Muscle of leg (tissue), 11 donors: ENCODE measurements around the gene CPAMD8. TPM values are rescaled to one million over a fixed set of nuclear protein-coding genes. Genes with fewer than 3 reads are reported as not detected.
"Not testable (repeated sequence)": the region's sequence is repeated elsewhere in the genome, so short reads cannot be mapped to it uniquely, and the experiment has no call there.

Source experiments
- DNase-seq: peaks from one replicate; pipeline ENCODE4 v3.0.0; 2013
- H3K27ac ChIP-seq: one replicate; pipeline ENCODE4 v1.5.1; 2013; ENCODE audit warnings: mild to moderate bottlenecking, low read length, control low read depth
- H3K27me3 ChIP-seq: one replicate; pipeline ENCODE4 v1.6.1; 2013; ENCODE audit warnings: low read length; ENCODE audit not compliant: control insufficient read depth, insufficient read depth
- H3K36me3 ChIP-seq: one replicate; pipeline ENCODE4 v1.6.1; 2013; ENCODE audit warnings: low read length; ENCODE audit not compliant: control insufficient read depth, insufficient read depth
- H3K4me1 ChIP-seq: one replicate; pipeline ENCODE4 v1.6.1; 2013; ENCODE audit warnings: low read length; ENCODE audit not compliant: control insufficient read depth, insufficient read depth
- H3K4me3 ChIP-seq: one replicate; pipeline ENCODE4 v1.5.1; 2013; ENCODE audit warnings: low read length, control low read depth
- H3K9me3 ChIP-seq: replicated peaks from 2 replicates; pipeline ENCODE4 v1.6.1; 2013; ENCODE audit warnings: low read depth, low read length; ENCODE audit not compliant: control insufficient read depth
- WGBS: methylation state at CpG from one replicate; pipeline ENCODE4 v1.1.5; 2013; ENCODE audit warnings: missing lambda C conversion rate; ENCODE audit not compliant: insufficient coverage; 5-methylcytosine and 5-hydroxymethylcytosine counted together
- polyA plus RNA-seq, 8 donors: library from polyadenylated mRNA; unstranded; fragments of 120-200 nt; gene quantifications; one replicate each; pipeline versions ENCODE4 v1.2.1 to v1.2.3, GENCODE V29; 2013; ENCODE audit warnings: inconsistent platforms in 1 of 8, low replicate concordance in 1 of 8; ENCODE audit not compliant: insufficient read length in 8 of 8, insufficient read depth in 1 of 8
- total RNA-seq: library from RNA; stranded (reverse); fragments of 120-200 nt; gene quantifications from one replicate; pipeline ENCODE4 v1.2.4, GENCODE V29; 2013

CPAMD8 gene
- total and polyA plus RNA-seq, 9 donors = 2.2 to 10.1 (median 5.2) TPM

GRCh38 chr19:16880884-16881554 is 145.6 kb downstream of the CPAMD8 start:
- H3K27me3 ChIP-seq = peaks cover 2% of the 10 kb centered on the region
- no peak for DNase-seq
- H3K27ac ChIP-seq = no peak overlapping the region
- H3K9me3 ChIP-seq = peaks cover 24% of the 10 kb centered on the region
- H3K4me1 ChIP-seq = no peaks in the 10 kb centered on the region
- 88% methylated on average over 7 of the region's 8 CpGs for WGBS
- H3K36me3 ChIP-seq = peaks cover 48% of the 10 kb centered on the region
- no peak overlapping the region for H3K4me3 ChIP-seq

- Histone ChIP-seq H3K27ac (no peak overlapping the region), H3K9me3 (peaks cover 24% of the 10 kb centered on the region), H3K36me3 (peaks cover 55% of the 10 kb centered on the region), H3K4me1 (no peaks in the 10 kb centered on the region), H3K27me3 (no peaks in the 10 kb centered on the region), H3K4me3 (no peak overlapping the region)
- 93% methylated on average over 49 of the region's 55 CpGs for WGBS
- DNase-seq = no peak
These were observed 148.2 kb downstream of the CPAMD8 start for GRCh38 chr19:16878181-16878965.

- H3K27ac ChIP-seq = no peak overlapping the region
- no peak overlapping the region for H3K4me3 ChIP-seq
- no peak for DNase-seq
- no peaks in the 10 kb centered on the region for H3K27me3 ChIP-seq
- H3K9me3 ChIP-seq = peaks cover 18% of the 10 kb centered on the region
- peaks cover 62% of the 10 kb centered on the region for H3K36me3 ChIP-seq
- no peaks in the 10 kb centered on the region for H3K4me1 ChIP-seq
- 90% methylated on average over 9 of the region's 11 CpGs for WGBS
These were observed 149.0 kb downstream of the CPAMD8 start for GRCh38 chr19:16877581-16877980.

GRCh38 chr19:16876904-16877361 is 149.7 kb downstream of the CPAMD8 start:
- Histone ChIP-seq H3K4me3 (no peak overlapping the region), H3K4me1 (no peaks in the 10 kb centered on the region), H3K9me3 (peaks cover 13% of the 10 kb centered on the region), H3K36me3 (peaks cover 69% of the 10 kb centered on the region), H3K27ac (no peak overlapping the region), H3K27me3 (no peaks in the 10 kb centered on the region)
- 62% methylated on average over 12 of the region's 12 CpGs for WGBS
- DNase-seq = no peak

- H3K4me3 ChIP-seq = no peak overlapping the region
- peaks cover 76% of the 10 kb centered on the region for H3K36me3 ChIP-seq
- no peak overlapping the region for H3K27ac ChIP-seq
- no peak for DNase-seq
- H3K27me3 ChIP-seq = no peaks in the 10 kb centered on the region
- 91% methylated on average over 37 of the region's 39 CpGs for WGBS
- no peaks in the 10 kb centered on the region for H3K4me1 ChIP-seq
- peaks cover 4% of the 10 kb centered on the region for H3K9me3 ChIP-seq
These were observed 150.7 kb downstream of the CPAMD8 start for GRCh38 chr19:16875584-16876555.

GRCh38 chr19:16874978-16875299 is 151.7 kb downstream of the CPAMD8 start:
- peaks cover 77% of the 10 kb centered on the region for H3K36me3 ChIP-seq
- not testable (repeated sequence) for DNase-seq, H3K4me3 ChIP-seq, H3K27ac ChIP-seq, H3K4me1 ChIP-seq, H3K27me3 ChIP-seq, H3K9me3 ChIP-seq

- DNase-seq = no peak
- Histone ChIP-seq H3K36me3 (peaks cover 77% of the 10 kb centered on the region), H3K27ac (no peak overlapping the region), H3K4me1 (no peaks in the 10 kb centered on the region), H3K27me3 (no peaks in the 10 kb centered on the region), H3K4me3 (no peak overlapping the region), H3K9me3 (no peaks in the 10 kb centered on the region)
- WGBS = no CpG with 5 or more reads among the region's 1 CpG
These were observed 152.2 kb downstream of the CPAMD8 start for GRCh38 chr19:16874250-16874977.

- no peak for DNase-seq
- Histone ChIP-seq H3K4me3 (no peak overlapping the region), H3K27me3 (no peaks in the 10 kb centered on the region), H3K4me1 (no peaks in the 10 kb centered on the region), H3K9me3 (no peaks in the 10 kb centered on the region), H3K36me3 (peaks cover 76% of the 10 kb centered on the region), H3K27ac (no peak overlapping the region)
- WGBS = 100% methylated on average over 2 of the region's 3 CpGs
These were observed 153.0 kb downstream of the CPAMD8 start for GRCh38 chr19:16873594-16873993.

GRCh38 chr19:16872728-16873127 is 153.9 kb downstream of the CPAMD8 start:
- no peaks in the 10 kb centered on the region for H3K9me3 ChIP-seq
- no peak overlapping the region for H3K4me3 ChIP-seq
- DNase-seq = no peak
- H3K27ac ChIP-seq = no peak overlapping the region
- H3K27me3 ChIP-seq = no peaks in the 10 kb centered on the region
- H3K4me1 ChIP-seq = no peaks in the 10 kb centered on the region
- H3K36me3 ChIP-seq = peaks cover 76% of the 10 kb centered on the region
- WGBS = 92% methylated on average over 21 of the region's 21 CpGs
